ENCODE measurements around the gene TOMM5. TPM values are rescaled to one million over a fixed set of nuclear protein-coding genes. Genes with fewer than 3 reads are reported as not detected.

TOMM5 gene
- total RNA-seq, 1 donor from 2014 or later, result 201 TPM

DNA sequence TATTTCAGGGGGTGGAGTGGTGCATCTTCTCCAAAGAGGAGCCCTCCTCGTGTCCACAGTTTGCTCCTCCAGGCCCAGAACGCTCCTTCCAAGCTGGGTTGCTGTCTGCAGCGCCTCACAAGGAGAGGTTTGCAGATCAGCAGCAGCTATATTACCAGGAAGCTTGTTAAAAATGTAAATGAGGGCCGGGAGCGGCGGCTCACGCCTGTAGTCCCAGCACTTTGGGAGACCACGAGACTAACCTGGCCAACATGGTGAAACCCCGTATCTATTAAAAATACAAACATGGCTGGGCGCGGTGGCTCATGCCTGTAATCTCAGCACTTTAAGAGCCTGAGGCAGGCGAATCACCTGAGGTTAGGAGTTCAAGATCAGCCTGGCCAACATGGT lies 33.4 kb upstream of the TOMM5 start:
- H4K20me1 ChIP-seq (ENCODE audit: low read depth), result no peaks in the 10 kb centered on the region
- H3K27me3 Mint-ChIP-seq (ENCODE audit: insufficient read depth, low read depth), result peaks cover 3% of the 10 kb centered on the region
- H3K79me2 ChIP-seq (ENCODE audit: low read depth), result no peaks in the 10 kb centered on the region
- no peaks in the 10 kb centered on the region for H3K36me3 Mint-ChIP-seq
- H3K4me3 ChIP-seq, result no peak overlapping the region
- no peaks in the 10 kb centered on the region for H3K9me3 ChIP-seq (ENCODE audit: low read depth)
- no peaks in the 10 kb centered on the region for H3K27me3 ChIP-seq
- H3K9me3 Mint-ChIP-seq, result no peaks in the 10 kb centered on the region
- no peaks in the 10 kb centered on the region for H3F3A ChIP-seq (ENCODE audit: low read depth)
- H3K27ac Mint-ChIP-seq, result no peak overlapping the region
- DNase-seq (ENCODE audit: low spot score), result no peak
- H3K4me2 ChIP-seq, result no peak overlapping the region
- no peaks in the 10 kb centered on the region for H3K36me3 ChIP-seq
- H3K4me1 ChIP-seq, result peaks cover 17% of the 10 kb centered on the region
- H3K9ac ChIP-seq, result no peak overlapping the region
- no peak overlapping the region for H3K4me3 Mint-ChIP-seq
- H3K27ac ChIP-seq, result no peak overlapping the region
- no peak overlapping the region for H2AFZ ChIP-seq (replicated peaks)
- no peak for TF ChIP-seq EZH2phosphoT487 (IDR thresholded peaks at IDR 0.05)
- TF ChIP-seq, protein P1, sequence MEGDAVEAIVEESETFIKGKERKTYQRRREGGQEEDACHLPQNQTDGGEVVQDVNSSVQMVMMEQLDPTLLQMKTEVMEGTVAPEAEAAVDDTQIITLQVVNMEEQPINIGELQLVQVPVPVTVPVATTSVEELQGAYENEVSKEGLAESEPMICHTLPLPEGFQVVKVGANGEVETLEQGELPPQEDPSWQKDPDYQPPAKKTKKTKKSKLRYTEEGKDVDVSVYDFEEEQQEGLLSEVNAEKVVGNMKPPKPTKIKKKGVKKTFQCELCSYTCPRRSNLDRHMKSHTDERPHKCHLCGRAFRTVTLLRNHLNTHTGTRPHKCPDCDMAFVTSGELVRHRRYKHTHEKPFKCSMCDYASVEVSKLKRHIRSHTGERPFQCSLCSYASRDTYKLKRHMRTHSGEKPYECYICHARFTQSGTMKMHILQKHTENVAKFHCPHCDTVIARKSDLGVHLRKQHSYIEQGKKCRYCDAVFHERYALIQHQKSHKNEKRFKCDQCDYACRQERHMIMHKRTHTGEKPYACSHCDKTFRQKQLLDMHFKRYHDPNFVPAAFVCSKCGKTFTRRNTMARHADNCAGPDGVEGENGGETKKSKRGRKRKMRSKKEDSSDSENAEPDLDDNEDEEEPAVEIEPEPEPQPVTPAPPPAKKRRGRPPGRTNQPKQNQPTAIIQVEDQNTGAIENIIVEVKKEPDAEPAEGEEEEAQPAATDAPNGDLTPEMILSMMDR (IDR thresholded peaks at IDR 0.05), result no peak
- TF ChIP-seq EZH2 (IDR thresholded peaks at IDR 0.05), result no peak
- peaks cover 18% of the 10 kb centered on the region for H3K4me1 Mint-ChIP-seq

DNA sequence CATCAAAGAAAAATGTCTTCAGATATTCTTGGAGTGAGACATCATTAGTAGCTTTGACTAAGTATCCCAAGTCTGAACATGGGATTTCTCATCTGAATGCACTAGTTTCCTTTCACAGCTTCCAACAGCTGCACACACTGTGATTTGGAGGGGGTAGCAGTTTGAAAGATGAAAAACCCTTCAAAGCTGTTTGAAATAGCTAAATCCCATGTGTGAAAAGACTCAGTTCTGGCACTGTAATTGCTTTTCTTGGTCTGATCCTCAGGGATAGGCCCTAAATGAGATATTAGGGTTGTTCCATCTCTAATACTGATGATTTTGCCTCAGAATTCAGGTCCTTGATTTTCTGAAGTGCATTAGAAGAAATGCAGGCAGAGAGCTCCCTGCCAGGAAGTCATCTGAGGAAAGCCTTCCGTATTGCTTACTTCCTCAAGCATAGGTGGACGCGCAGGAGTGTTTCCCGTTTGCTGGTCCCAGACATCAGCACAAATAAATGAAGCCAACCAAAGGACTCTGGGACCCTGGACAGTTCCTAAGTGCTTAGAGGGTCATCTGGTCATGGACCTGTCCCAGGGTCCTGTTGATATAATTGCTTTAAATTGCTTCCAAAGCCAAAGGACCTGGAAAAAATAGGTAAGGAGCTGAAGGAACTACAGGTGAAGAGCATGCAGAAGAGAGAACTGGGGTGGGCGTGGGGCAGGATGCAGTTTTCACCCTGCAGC lies 32.8 kb upstream of the TOMM5 start:
- peaks cover 17% of the 10 kb centered on the region for H3K4me1 ChIP-seq
- no peaks in the 10 kb centered on the region for H3K9me3 ChIP-seq (ENCODE audit: low read depth)
- no peak overlapping the region for H2AFZ ChIP-seq (replicated peaks)
- H4K20me1 ChIP-seq (ENCODE audit: low read depth), result no peaks in the 10 kb centered on the region
- Mint-ChIP-seq H3K36me3 (no peaks in the 10 kb centered on the region), H3K4me1 (peaks cover 18% of the 10 kb centered on the region), H3K9me3 (no peaks in the 10 kb centered on the region), H3K27me3 (ENCODE audit: insufficient read depth, low read depth) (peaks cover 3% of the 10 kb centered on the region), H3K27ac (no peak overlapping the region), H3K4me3 (no peak overlapping the region)
- DNase-seq (ENCODE audit: low spot score), result peak; percentile 10
- H3K4me2 ChIP-seq, result no peak overlapping the region
- H3F3A ChIP-seq (ENCODE audit: low read depth), result no peaks in the 10 kb centered on the region
- no peak overlapping the region for H3K9ac ChIP-seq
- no peak overlapping the region for H3K27ac ChIP-seq
- H3K79me2 ChIP-seq (ENCODE audit: low read depth), result no peaks in the 10 kb centered on the region
- H3K4me3 ChIP-seq, result no peak overlapping the region
- H3K27me3 ChIP-seq, result no peaks in the 10 kb centered on the region
- H3K36me3 ChIP-seq, result no peaks in the 10 kb centered on the region
- TF ChIP-seq, protein P1 (IDR thresholded peaks at IDR 0.05), result no peak
- TF ChIP-seq EZH2phosphoT487 (IDR thresholded peaks at IDR 0.05) (no peak), EZH2 (IDR thresholded peaks at IDR 0.05) (no peak)

DNA sequence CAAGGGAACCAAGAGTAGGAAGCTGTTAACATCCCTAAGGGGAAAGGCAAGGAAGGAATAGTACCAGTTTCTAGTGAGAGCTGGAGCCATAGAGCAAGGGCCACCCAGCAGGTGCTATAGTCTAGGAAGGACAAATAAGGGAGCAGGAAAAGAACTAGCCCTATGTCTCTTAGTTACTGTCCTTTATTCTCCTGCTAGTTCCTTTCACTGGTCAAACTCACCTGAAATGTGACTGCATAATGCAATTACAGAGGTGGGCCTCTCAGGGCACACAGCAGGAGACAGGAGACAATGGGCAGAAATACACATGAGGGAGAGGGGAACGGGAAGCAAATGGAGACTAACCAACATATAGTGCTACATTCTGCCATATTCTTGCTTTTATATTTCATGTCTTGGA lies 31.7 kb upstream of the TOMM5 start:
- H3K4me3 ChIP-seq, result no peak overlapping the region
- Mint-ChIP-seq H3K27ac (no peak overlapping the region), H3K9me3 (no peaks in the 10 kb centered on the region), H3K36me3 (no peaks in the 10 kb centered on the region), H3K4me3 (no peak overlapping the region), H3K27me3 (ENCODE audit: insufficient read depth, low read depth) (peaks cover 3% of the 10 kb centered on the region), H3K4me1 (peaks cover 22% of the 10 kb centered on the region)
- no peaks in the 10 kb centered on the region for H3K9me3 ChIP-seq (ENCODE audit: low read depth)
- no peak overlapping the region for H2AFZ ChIP-seq (replicated peaks)
- peaks cover 17% of the 10 kb centered on the region for H3K4me1 ChIP-seq
- no peaks in the 10 kb centered on the region for H3F3A ChIP-seq (ENCODE audit: low read depth)
- H4K20me1 ChIP-seq (ENCODE audit: low read depth), result no peaks in the 10 kb centered on the region
- no peaks in the 10 kb centered on the region for H3K36me3 ChIP-seq
- TF ChIP-seq EZH2phosphoT487 (IDR thresholded peaks at IDR 0.05) (no peak), EZH2 (IDR thresholded peaks at IDR 0.05) (no peak)
- TF ChIP-seq, protein P1 (IDR thresholded peaks at IDR 0.05), result no peak
- no peak overlapping the region for H3K9ac ChIP-seq
- H3K79me2 ChIP-seq (ENCODE audit: low read depth), result no peaks in the 10 kb centered on the region
- no peak for DNase-seq (ENCODE audit: low spot score)
- no peak overlapping the region for H3K27ac ChIP-seq
- H3K27me3 ChIP-seq, result no peaks in the 10 kb centered on the region
- no peak overlapping the region for H3K4me2 ChIP-seq

Measured in neural progenitor cell (in vitro differentiated cells).